Cortex of kidney (tissue), 1 donor: Measurements from ENCODE around the gene ABLIM3.

Experiments
- DNase-seq: peaks from one replicate; lab custom pipeline; 2025; lab: John Stamatoyannopoulos, UW

Gene ABLIM3

DNA sequence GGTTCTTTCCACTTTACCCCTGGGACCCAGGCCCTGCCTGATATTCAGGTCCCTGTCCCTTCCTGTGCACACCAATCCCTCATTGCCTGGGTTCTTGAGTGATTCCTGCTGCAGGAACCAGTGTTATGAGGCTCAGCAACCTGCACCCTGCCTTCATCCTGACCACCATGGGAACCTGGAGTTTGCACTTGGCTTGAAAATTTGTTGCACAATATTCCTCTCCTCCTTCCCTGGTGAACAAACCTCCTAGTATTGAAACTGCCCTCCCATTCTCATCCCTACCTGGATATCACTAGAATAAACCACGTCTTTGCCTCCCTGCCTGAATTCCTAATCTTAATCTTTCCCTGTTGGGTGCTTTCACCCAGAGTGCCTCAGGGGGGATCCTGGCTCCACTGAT is 78.3 kb downstream of the ABLIM3 start:
- no peak for DNase-seq

DNA sequence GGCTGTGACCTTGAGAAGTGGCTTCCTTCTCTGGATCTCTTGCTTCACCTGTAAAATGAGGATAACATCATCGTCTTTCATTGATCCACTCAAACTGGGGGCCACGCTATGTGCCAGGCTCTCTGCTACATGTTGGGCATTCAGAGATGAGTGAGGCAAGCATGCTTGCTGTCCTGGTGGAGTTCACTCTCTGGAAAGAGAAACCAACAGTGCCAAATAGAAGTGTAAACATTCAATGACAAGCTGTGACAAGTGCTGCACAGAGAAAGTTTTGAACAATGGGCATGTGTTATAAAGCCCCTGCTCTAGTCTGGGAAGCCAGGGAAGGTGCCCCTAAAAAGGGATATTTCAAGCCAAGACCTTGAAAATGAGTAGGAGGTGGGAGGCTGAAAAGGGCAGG is 79.5 kb downstream of the ABLIM3 start:
- DNase-seq: no peak

DNA sequence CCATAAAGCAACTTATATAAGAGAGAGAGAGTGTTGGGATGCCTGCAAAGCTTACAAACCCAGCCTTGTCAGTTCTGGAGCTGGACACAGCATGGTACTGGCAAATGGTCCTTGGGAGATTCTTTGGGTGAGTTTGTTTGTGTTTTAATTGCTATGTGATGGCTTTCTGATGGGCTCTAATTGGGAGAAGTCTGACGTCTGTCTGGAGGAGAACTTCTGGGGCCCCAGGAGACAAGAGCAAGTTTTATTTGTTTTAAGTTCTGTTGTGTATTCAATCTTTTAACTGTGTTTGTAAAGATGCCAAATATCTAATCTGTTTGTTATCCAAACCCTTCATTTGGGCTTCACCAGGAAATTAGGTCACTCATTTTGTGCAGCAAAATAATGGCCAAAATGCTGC is 80.0 kb downstream of the ABLIM3 start:
- no peak for DNase-seq

DNA sequence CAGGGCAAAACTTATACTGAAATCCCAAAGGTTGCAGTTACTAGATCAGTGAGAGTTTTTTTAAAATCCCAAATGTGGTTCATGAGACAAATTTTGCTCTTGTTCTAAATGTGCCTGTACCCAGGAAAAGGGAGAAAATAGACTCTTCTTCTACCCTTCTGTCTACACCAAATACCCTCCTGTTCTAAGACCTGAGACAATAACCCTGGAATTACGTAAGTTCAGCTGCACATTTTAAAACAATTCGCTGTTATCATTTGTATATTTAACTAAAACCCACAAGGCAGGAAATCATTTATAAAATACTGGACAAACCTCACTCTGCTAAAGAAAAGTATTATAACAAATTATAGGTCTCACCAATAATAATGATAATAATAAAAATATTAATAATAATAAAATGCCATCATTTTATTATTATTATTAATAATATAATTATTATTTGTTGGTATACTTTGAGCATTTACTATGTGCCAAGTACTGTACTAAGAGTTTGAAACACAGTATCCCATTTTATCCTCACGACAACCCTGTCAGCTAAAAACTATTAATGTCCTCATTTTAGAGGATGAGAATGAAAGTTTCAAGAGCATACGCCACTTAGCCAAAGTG is 80.5 kb downstream of the ABLIM3 start:
- DNase-seq: no peak

DNA sequence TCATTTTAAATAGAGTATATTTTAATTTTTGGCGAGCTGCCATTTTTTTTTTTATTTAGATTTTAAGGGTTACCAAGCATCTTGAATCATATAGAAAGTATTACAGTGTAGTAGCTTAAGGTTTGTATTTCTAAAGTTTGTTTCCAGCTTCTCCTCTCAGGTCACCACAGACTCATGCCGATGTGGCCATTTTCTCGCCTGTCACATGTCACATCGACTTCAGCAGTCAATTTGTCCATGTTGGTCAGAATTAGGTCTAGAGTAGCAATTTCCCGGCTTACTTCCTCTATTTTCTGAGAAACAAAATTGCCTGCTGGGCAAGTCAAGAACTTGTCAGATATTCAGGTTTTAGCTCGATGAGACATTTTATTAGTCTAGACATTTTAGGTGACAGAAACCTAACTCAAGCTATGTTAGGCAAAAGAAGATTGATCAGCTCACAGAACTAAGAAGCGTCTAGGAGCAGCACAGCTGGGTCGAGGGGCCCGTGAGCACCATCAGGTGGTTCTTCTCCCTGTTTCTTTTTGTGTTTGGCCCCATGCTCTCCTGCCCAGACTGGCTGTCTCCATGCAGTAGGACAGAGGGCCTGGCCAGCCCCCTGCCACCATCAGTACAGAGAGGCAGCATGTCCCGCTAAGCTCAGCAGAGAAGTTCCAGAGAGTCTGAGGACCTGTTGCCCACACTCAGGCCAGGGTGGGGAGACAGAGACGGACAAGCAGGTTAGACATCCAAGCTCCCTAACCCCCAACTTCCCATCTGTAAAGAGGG is 82.0 kb downstream of the ABLIM3 start:
- no peak for DNase-seq

DNA sequence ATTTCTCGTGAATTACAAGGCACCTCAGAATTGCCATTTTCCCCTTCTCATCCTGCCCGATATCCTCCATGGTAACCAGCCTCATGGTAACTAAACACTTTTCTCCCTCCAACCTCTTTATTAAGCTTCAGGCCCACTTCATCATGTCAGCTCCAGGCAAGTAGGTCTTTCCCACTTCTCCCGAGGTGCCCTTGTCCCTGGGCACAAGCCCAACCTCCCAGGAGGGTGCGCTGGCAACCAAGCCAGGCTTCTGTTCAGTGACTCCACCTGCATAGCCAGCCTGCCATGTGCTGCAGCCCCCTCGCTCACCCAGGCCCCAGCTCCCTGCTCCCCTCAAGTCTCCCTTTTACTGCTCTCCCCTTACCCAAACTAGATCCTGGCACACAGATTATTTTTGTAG is 83.0 kb downstream of the ABLIM3 start:
- no peak for DNase-seq

DNA sequence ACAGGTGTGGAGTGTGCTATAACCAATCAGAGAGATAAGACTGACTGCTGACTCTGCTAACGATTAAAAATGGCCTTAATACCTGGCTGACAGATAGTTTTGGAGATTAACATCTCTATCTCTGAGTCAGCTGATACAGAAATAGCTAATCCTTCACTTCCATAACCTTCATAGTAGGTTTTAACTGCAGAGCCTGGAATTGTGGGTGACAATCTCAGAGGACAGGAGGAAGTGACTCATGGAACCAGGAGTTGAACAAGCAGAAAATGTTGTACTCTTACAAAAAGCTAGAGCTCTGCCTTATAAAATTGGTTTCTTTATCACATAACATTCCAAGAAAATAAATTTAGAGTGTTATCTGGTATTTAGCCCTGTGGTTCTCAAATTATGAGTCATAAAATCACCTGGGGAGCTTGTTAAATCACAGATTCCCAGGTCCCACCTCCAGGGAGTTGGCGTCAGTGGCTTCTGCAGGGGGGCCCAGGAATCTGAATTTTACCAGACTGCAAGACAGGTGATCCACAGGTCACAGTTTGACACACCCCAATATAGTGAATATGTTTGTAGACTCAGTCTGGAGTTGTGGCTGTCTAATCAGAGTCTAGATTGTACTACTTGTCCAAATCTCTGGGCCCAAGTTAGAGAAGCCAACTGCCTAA is 86.0 kb downstream of the ABLIM3 start:
- no peak for DNase-seq

DNA sequence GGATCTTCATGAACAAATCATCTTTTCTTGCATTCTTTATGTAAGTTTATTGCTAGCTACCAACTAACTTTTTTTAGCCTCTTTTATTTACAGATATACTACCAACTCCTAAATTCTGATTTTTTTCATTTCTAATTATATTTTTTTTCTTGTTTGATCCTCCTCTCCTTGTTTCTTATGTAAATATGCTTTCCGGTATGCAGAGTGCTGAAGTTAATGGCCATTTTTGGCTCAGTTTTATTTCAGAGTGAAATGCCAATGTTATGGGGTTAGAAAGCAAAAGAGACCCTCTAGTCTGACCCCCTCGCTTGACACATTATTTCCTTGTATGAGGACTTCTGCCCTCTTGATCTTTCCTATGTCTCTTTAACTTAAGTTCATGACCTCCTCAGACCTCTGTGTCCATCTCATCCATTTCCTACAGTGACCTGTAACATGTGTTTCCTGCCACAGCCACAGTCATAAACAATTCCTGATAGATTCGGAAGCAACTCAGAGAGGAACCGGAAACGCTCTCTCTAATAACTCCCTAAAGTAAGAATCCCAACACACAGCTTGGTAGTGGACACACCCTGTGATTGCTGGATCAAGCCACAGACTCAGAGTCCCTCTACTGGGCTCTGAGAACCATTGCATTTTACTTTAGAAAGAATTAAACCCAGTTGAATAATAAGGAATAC is 87.5 kb downstream of the ABLIM3 start:
- DNase-seq: no peak

DNA sequence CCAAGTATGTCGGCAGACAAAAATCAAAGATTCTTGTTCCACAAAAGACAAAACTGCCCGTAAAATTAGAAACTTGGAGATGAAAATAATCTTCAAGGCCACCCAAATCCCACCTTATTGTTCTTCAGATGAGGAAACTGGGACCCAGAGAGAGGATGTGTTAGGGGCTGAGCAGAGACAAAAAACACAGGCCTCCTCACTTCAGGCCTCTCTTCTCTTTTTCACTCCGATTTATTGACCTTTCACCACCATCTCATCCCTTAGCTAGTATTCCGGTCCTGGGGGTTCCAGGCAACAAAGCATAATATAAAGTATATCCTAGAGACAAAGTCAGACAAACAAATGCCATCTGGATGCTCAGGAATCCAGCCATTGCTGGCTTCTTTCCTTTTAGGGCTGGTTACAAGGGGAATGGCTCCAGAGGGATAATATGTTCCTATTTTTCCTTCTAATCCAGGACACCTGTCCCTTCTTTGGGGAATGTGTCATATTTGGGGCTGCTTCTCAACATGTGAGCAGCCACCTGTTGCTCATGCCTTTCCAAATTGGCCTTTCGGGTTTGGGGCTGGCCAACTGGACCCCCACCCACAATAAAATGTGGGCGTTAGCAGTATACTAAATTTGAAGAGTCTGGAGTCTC is 88.1 kb downstream of the ABLIM3 start:
- DNase-seq: no peak

DNA sequence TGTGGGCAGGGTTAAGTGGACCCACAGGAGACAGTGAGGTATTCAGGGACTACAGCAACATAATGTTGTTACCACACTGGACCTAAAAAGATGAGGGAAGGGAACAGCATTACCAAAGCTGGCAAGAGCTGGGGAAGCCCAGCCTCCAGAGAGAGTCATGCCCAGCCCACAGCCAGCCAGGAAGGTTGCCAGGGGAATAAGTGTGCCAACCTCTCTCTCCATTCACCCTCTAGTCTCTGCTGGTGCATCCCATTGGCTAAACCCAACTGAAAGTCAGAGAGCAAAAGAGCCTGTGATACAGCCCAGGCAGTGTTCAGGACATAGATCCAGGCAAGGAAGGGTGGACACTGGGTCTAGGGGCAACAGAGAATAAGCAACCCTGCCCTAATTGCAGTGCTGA is 94.5 kb downstream of the ABLIM3 start:
- no peak for DNase-seq

DNA sequence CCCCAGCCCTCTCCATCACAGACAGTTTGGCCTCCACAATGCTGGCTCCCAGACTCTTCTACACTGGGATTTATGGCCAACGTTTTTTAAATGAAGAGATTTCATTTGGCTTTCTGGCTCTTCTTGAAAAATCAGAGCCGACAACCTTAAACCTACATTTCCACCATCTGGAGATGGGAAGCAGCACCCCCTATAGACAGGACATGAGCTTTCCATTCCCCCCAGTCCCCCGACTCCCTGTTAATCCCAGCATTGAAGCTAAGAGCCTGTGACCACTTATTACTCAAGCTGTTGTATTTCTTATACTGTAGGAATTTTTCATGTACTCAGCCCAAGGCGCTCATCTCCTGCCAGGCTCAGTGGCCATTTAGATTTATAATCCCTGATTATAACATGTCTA is 96.4 kb downstream of the ABLIM3 start:
- DNase-seq: no peak

DNA sequence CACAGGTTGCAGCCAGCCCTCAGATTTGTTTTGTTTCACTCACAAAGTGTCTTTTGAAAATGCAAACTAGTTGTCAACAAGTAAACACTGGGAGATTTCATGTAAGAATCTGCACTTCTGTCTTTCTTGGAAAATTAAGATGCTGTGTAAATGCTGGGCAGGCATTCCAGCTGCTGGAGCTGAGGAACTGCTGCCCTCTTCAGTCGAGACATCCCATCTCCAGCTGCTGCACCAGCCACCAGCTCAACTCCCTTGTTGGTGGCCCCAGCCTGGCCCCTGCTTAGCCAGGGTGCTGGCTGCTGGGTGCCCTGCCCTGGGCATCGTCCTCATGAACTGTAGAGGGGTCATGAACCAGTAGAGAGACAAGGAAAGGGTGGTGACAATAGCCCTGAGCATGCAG is 97.2 kb downstream of the ABLIM3 start:
- no peak for DNase-seq

DNA sequence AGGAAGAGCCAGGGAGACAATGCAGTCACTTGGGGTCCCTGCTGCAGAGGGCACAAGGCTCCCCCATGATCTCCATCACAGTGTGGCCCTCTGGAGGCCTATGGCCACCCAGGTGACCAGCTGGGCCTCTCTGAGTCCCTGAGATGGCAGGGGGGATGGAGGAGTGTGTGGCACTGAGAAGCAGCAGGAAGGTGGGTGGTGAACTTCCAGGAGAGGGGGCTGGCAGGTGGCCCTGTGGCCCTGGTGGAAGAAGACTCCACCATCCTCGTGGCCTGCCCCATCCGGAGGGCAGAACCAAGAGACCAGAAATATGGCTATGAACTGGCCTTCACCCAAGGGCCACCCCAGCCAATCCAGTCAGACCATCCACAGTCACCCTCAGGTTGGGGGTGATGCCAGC is 98.6 kb downstream of the ABLIM3 start:
- DNase-seq: no peak

DNA sequence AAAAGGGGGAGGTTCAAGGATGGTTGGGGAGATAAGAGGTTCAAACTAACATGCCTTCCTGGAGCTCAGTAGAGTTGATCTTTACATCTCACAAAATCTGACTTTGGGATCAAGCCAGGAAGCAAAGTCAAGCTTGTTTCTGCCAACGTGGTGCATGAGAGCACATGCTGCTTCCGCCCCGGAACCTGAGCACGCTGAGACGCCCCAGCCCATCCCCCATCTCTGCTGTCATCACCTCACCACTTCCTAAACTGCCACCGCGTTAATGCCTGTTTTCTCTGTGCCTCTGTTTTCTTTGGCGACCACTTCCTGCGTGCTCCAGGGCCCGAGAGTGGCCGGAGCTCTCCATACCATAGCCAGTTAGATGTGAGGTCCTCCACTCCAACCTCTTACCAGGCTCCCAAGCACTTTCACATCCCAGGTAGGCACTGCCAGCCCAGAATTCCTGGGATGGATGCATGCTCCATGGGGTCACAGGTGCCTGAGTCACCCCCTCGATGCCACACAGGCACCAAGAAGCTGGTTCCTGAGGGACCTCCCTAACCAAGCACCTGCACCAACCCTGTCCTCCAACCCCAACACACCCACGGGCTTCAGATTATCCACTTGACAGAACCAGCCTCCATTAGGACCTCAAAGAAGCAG is 99.2 kb downstream of the ABLIM3 start:
- no peak for DNase-seq

DNA sequence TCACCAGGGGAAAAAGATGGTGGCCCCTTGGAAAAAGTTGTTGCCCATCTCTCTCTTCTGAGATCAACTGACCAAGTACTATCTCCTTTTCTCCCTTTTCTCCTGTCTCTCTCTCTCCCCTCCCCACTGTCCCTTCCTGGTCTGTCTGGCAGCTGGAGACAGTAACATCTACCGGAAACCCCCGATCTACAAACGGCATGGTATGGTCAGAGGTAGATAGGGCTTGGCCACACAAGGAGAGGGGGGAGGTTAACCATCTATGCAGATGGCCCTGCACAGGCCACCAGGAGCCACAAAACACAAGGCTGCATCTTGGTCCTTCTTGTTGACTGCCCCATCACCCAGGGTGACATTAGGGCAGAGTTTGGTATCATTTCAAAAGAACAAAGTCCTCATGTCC is 101.0 kb downstream of the ABLIM3 start:
- no peak for DNase-seq

DNA sequence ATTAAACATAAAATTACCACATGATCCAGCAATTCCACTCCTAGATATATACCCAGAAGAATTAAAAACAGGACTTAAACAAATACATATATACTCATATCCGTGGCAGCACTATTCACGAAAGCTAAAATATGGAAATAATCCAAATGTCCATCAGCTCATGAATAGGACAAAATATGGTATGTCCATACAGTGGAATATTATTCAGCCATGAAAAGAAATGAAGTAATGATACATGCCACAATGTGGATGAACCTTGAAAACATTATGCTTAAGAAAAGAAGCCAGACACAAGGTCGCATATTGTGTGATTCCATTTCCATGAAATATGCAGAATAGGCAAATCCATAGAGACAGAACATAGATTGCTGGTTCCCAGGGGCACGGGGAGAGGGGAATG is 105.6 kb downstream of the ABLIM3 start:
- no peak for DNase-seq

DNA sequence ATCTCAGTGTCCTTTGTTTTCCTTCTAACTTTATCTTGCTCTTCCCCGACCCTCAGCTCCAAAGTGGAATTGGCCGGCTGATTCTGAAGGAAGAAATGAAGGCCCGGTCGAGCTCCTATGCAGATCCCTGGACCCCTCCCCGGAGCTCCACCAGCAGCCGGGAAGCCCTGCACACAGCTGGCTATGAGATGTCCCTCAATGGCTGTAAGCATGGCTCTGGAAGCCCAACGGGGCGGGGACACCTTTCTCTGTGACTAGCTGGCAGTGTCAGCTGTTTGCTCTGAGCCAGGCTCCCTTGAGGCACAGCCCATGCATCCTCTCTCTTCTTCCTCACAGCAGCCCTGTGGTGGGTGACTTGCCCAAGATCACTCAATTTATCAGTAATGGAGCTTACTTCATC is 106.4 kb downstream of the ABLIM3 start:
- DNase-seq: no peak

DNA sequence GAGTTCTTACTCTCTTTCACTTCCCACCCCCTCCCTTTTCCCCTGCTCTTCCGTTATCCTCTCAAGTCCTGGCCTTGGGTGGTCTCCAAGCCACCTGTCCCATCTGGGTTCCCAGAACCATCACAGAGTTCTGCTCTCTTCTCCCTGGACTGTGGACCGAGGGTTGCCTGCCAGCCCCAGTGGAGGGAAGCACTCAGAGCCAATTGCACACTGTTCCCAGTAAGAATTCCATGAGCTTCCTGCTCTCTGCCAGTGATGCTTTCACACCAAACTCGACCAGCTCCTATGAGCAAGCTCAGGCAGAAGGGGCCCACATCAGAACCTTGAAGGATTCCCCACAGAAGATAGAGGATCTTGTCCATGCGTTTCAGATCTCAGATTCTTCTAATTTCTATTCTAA is 110.3 kb downstream of the ABLIM3 start:
- DNase-seq: no peak

DNA sequence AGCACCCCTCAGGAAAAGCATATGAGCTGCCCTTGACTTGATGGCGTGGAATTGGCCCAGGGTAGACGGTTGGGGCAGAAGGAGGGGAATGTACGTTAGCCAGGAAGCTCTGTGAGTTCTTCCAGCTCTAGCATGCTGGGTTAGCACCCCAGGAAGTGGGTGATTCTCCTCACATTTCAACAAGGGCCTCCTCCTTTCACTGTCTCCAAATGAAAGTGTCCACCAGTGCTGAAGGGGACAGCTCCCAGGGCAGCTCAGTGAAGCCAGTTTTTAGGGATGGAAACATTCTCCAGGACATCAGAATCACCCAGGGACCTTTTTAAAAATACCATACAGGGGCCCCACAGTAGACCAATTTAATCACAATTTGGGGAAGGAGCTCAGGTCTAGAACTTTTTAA is 113.2 kb downstream of the ABLIM3 start:
- no peak for DNase-seq

DNA sequence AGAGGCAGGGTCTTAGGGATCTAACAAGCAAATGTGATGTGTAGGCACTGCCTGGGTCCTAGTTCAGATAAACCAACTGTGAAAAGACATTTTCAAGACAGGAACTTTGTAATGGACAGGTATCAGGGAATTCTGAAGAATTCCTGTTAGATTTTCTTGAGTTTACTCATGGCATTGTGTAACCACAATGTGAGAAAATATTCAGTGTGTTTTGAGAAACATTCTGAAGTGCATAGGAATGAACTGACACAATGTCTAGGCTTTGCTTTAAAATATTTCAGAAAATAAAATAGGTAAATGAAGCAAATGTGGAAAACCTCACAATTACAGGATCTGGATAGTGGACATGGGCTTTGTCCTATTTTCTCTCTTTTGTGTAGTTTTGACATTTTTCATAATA is 115.2 kb downstream of the ABLIM3 start:
- no peak for DNase-seq

DNA sequence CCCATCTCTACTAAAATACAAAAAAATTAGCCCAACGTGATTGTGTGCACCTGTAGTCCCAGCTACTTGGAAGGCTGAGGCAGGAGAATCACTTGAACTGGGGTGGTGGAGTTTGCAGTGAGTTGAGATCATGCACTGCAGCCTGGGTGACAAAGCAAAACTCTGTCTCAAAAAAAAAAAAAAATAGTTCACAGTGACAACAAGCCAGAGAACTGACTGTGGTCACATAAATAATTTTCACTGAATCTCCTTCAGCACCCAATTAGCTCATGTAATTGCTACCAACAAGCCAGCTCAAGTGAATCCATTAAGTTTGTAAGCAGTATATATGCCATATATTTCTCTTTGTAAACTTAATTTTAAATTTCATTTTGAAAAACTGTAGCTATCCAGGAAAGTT is 115.8 kb downstream of the ABLIM3 start:
- DNase-seq: no peak
